Skeletal muscle tissue (tissue), 4 donors: ENCODE data around the gene FARS2. TPM values are rescaled to one million over a fixed set of nuclear protein-coding genes. Genes with fewer than 3 reads are reported as not detected.

Experiments used
- H3K27ac ChIP-seq: one replicate; pipeline ENCODE4 v1.7.0; 2013; ENCODE audit warnings: mild to moderate bottlenecking, low read depth, low read length, inconsistent platforms
- H3K27me3 ChIP-seq, 3 donors: one replicate each; pipeline ENCODE4 v1.7.0; 2013; ENCODE audit warnings: low read length in 3 of 3; ENCODE audit not compliant: control insufficient read depth in 3 of 3, insufficient read depth in 3 of 3
- H3K36me3 ChIP-seq, 3 donors: one replicate each; pipeline ENCODE4 v1.7.0; 2013; ENCODE audit warnings: low read length in 3 of 3; ENCODE audit not compliant: control insufficient read depth in 3 of 3, insufficient read depth in 3 of 3
- H3K4me1 ChIP-seq, 3 donors: one replicate each; pipeline ENCODE4 v1.7.0; 2013; ENCODE audit warnings: low read length in 3 of 3, mild to moderate bottlenecking in 3 of 3; ENCODE audit not compliant: control insufficient read depth in 3 of 3, insufficient read depth in 3 of 3
- H3K4me3 ChIP-seq, 3 donors: one replicate each; pipeline ENCODE4 v1.7.0; 2013; ENCODE audit warnings: low read length in 3 of 3
- H3K9ac ChIP-seq, 3 donors: one replicate each; pipeline ENCODE4 v1.7.0; 2013; ENCODE audit warnings: low read length in 3 of 3, mild to moderate bottlenecking in 3 of 3, moderate library complexity in 2 of 3, low read depth in 1 of 3
- H3K9me3 ChIP-seq, 3 donors: one replicate each; pipeline ENCODE4 v1.7.0; 2013; ENCODE audit warnings: low read length in 3 of 3; ENCODE audit not compliant: control insufficient read depth in 3 of 3
- total RNA-seq: library from RNA; depleted of rRNA; stranded (reverse); fragments of >200 nt; gene quantifications from one replicate; pipeline ENCODE4 v1.2.3, GENCODE V29; 2014
- donor health status: Osteomylitis.

Gene FARS2
- total RNA-seq, 1 donor from 2014 or later: 27.7 TPM

DNA sequence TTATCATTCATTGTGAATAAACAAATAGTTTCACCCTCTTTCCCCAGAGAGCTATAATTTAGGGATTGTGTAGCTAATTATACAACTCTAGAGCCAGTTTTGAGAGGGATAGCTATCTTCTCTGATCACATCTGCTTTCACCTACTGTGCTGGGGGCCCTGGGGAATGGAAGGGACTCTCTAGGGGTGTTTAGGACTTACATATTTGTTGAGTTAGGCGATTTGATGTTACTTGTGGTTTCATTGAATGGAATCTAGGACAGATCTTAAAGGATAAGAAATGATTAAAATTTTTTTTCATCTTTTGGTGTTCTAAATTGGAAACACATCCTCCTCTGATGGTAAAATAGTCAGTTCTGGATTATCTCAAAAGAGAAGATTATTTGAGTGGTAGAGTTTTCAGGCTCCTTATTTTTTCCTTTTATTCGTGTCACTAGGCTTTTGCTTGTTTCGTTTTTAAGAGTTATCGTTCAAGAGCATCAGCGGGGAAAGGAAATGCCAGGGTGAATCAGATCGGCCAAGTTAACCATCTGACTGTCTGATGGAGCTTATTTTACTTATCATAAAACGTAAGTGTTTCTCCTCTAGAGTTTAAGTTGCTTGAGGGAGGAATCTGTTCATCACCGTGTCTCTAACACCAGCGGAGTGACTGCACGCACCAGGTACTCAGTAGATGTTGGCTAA is 236.7 kb downstream of the FARS2 start:
- H3K36me3 ChIP-seq: no peaks in the 10 kb centered on the region
- no peak overlapping the region for H3K9ac ChIP-seq
- H3K4me3 ChIP-seq: no peak overlapping the region
- no peaks in the 10 kb centered on the region for H3K9me3 ChIP-seq
- H3K27me3 ChIP-seq: no peaks in the 10 kb centered on the region
- no peak overlapping the region for H3K27ac ChIP-seq
- peaks cover 3 to 10% (median 4%) of the 10 kb centered on the region in 3 donors for H3K4me1 ChIP-seq

- H3K36me3 ChIP-seq: no peaks in the 10 kb centered on the region
- peaks cover 3 to 10% (median 4%) of the 10 kb centered on the region in 3 donors for H3K4me1 ChIP-seq
- no peaks in the 10 kb centered on the region for H3K9me3 ChIP-seq
- H3K9ac ChIP-seq: no peak overlapping the region
- H3K4me3 ChIP-seq: no peak overlapping the region
- H3K27ac ChIP-seq: no peak overlapping the region
- H3K27me3 ChIP-seq: no peaks in the 10 kb centered on the region
Observed at GRCh38 chr6:5498579-5498899, 237.2 kb downstream of the FARS2 start.

DNA sequence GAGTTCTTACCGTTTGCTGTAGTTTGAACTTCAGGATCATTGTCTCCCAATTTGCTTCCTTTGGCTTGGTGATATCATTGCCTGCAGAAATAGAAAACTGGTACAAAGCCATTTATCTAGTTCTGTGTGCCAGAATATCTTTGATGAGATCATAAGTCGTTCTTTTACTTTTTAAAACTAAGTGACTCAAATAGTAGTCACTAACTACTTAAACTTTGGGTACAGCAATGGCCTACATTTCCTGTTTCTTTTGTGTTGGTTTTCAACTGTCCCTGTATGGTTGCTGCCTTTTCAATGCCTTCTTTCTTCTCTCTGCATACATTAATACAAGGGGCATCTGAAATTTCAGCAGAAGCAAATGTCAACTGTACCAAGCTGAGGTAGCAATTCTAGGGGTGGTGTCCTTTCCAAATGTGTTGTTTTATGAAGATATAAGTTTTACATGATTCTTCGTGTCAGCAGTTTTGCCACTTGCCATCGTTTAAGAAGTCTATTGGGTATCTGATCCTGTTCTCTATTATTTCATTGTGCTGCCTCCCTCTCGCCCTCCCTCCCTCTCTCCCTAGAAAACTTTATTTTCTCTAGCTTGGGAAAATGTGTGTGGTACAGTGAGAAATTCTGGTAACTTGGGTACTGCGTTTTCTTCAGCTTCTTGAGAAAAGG is 238.5 kb downstream of the FARS2 start:
- Histone ChIP-seq H3K9ac (no peak overlapping the region), H3K9me3 (no peaks in the 10 kb centered on the region), H3K4me1 (peaks cover 0 to 8% (median 4%) of the 10 kb centered on the region in 3 donors), H3K4me3 (no peak overlapping the region), H3K27me3 (no peaks in the 10 kb centered on the region), H3K36me3 (no peaks in the 10 kb centered on the region), H3K27ac (no peak overlapping the region)

DNA sequence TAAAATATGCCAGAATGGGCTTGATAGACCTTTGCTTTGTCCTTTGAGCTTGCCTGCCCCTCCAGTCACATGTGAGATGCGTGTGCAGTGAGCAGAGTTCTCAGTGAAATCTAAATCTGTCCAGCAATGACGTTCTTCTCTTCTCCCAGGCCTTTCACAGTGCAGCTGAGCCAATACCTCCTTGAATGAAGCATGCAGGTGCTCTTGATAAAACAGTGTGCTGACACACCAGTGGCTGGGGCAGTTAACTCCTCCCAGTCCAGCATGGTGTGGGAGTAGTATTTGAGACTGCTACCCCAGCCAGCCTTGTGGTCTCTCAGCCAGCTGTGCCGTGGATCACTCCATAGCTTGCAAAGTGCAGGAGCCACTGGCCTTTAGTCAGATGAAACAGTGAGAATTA is 240.5 kb downstream of the FARS2 start:
- H3K36me3 ChIP-seq: no peaks in the 10 kb centered on the region
- H3K27ac ChIP-seq: no peak overlapping the region
- no peaks in the 10 kb centered on the region for H3K27me3 ChIP-seq
- peaks cover 0 to 8% (median 4%) of the 10 kb centered on the region in 3 donors for H3K4me1 ChIP-seq
- no peaks in the 10 kb centered on the region for H3K9me3 ChIP-seq
- H3K9ac ChIP-seq: no peak overlapping the region
- H3K4me3 ChIP-seq: no peak overlapping the region

DNA sequence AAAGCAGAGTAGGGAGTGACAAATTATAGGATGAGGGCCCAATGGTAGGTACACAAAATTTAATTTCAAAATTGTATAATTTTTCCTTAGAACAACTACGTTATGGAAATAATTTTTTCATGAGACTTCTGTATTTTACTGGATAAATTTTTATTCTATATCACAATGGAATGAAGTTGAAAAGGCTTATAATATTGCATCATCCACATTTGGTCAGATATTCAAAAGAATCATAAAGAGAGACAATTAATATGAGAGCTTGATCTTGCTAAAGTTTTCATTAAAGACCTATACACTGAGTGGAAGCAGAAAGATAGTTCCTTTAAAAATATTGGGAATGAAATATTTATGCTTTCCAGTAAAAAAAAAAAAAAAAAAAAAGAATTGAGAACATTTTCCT is 242.8 kb downstream of the FARS2 start:
- Histone ChIP-seq H3K27ac (no peak overlapping the region), H3K4me3 (no peak overlapping the region), H3K9me3 (no peaks in the 10 kb centered on the region), H3K27me3 (no peaks in the 10 kb centered on the region), H3K36me3 (no peaks in the 10 kb centered on the region), H3K4me1 (peaks cover 0 to 8% (median 4%) of the 10 kb centered on the region in 3 donors), H3K9ac (no peak overlapping the region)

DNA sequence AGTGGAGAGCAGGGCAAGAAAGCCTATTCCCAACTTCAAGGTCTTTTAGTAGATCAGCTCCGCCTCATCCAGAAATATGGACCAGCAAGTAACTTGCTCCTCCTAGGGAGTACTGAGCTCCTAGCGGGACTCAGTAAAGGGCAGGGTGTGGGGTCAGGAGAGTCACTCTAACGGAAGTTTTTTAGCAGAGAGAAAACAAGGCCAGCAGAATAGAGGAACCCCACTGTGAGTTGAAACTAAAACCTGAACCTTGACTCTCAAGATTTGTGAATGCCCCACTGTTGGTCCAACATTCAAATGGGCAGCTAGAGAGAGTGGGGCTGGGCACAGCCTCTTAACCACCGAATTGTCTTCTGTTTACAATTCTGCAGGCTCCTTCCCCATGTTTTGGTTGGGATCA is 244.8 kb downstream of the FARS2 start:
- no peak overlapping the region for H3K27ac ChIP-seq
- no peak overlapping the region for H3K4me3 ChIP-seq
- H3K4me1 ChIP-seq: peaks cover 0 to 5% (median 4%) of the 10 kb centered on the region in 3 donors
- no peaks in the 10 kb centered on the region for H3K27me3 ChIP-seq
- H3K9ac ChIP-seq: no peak overlapping the region
- H3K36me3 ChIP-seq: no peaks in the 10 kb centered on the region
- no peaks in the 10 kb centered on the region for H3K9me3 ChIP-seq

DNA sequence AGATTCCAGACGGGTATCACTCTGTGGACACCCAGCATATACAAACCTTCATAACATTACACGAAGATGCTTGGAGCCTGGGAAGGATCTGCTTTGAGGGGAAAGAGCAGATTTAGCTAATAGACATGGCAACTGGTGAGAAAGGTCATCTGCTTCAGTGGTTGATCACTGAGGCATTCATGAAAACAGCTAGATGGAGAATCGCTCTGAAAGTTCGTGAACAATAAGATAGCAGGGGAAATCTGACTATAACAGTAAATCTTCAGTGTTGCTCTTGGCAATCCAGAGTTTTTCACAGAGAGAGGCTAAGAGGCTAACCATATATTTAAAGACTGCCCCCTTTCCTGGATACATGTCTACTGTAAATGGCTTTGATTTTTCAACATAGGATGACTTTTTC is 245.3 kb downstream of the FARS2 start:
- Histone ChIP-seq H3K36me3 (no peaks in the 10 kb centered on the region), H3K4me3 (no peak overlapping the region), H3K9ac (no peak overlapping the region), H3K27me3 (no peaks in the 10 kb centered on the region), H3K4me1 (peaks cover 0 to 5% (median 4%) of the 10 kb centered on the region in 3 donors), H3K9me3 (no peaks in the 10 kb centered on the region), H3K27ac (no peak overlapping the region)

DNA sequence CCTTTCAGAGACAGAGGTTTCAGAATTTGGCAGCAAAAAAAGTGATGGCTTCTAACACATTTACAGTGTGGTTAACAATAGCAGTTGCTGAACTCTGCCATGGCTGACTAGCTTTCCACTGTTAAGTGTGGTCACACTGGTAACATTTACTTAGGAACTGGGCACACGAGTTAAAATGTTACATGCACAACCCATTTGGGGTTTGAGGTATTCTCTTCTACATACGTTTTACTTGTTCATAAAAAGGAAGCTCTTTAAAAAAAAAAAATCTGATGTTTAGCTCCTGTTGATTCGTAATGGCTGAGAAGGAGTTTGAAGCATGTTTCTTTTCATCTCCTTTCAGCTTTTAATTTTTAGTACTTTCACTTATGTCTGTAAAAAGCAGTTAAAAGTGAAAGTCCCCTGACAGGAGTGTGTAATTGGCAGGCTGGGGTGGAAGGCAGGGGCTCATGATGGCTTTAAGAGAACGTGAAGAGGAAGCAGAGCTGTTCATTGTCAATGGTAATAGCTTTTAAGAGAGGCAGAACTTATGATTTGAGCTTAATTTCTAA is 245.9 kb downstream of the FARS2 start:
- H3K27me3 ChIP-seq: no peaks in the 10 kb centered on the region
- H3K9me3 ChIP-seq: no peaks in the 10 kb centered on the region
- no peaks in the 10 kb centered on the region for H3K4me1 ChIP-seq
- H3K27ac ChIP-seq: no peak overlapping the region
- no peak overlapping the region for H3K9ac ChIP-seq
- no peaks in the 10 kb centered on the region for H3K36me3 ChIP-seq
- H3K4me3 ChIP-seq: no peak overlapping the region

DNA sequence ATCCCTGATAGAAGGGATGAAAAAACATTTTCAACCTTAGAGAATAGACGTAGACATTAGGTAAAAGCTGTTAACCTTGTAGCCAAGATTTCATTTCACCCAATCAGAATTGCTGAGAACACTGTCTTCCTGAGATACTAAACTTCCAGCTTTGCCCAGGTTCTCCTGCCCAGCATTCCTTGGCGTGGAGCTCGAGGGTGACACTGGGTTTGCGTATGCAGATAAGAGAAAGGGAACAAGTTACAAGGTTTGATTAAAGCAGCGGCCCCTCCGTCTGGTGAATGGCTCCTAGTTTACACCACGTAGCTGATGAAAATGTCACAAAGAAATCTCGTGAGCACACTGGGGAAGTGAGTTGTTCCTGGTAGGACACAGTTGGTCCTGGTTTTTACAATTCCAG is 247.8 kb downstream of the FARS2 start:
- H3K9me3 ChIP-seq: no peaks in the 10 kb centered on the region
- H3K36me3 ChIP-seq: no peaks in the 10 kb centered on the region
- no peaks in the 10 kb centered on the region for H3K4me1 ChIP-seq
- H3K4me3 ChIP-seq: no peak overlapping the region
- H3K9ac ChIP-seq: no peak overlapping the region
- no peaks in the 10 kb centered on the region for H3K27me3 ChIP-seq
- no peak overlapping the region for H3K27ac ChIP-seq

DNA sequence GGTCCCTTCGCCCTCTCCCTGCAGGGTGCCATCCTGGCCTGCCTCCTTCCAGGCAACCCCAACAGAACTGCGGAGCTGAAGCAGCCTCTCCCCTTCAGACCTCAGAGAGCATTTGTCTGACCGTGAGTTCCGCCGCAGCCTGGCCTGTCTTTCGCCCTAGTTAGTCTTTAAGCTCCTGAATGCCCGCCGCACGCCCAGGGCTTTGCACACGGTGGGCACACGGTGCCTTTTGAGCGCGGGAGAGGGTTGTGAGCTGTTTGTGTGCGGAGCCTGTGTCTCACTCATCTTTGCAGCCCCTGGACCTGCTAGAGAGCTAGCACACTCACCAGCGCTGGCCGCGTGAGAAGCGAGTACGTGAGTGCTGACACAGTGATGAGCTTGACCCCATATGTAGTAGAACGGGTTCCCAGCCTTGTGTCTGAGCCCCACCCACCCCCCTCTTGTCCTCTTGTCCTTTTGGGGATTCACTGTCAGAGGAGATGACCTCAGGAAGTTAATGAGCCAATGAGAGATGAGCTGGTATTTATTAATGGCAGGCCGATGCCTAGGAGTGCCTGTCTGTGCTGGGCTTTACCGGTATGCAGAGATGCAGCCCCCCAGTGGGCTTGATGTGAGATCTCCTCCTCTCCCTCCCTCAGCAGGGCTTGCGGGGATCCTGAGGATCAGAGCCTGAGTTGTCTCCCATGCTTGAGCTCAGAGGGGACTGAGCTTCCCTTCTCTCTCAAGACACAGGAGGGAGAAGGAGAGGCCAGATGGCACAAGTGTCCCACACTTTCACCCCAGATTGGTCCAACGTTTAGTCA is 249.2 kb downstream of the FARS2 start:
- no peak overlapping the region for H3K27ac ChIP-seq
- H3K4me3 ChIP-seq: no peak overlapping the region
- H3K27me3 ChIP-seq: no peaks in the 10 kb centered on the region
- no peaks in the 10 kb centered on the region for H3K9me3 ChIP-seq
- H3K4me1 ChIP-seq: no peaks in the 10 kb centered on the region
- H3K9ac ChIP-seq: no peak overlapping the region
- no peaks in the 10 kb centered on the region for H3K36me3 ChIP-seq
